OCI-LY1 (cell line): ENCODE measurements around the gene RNF13.

Source experiments
- EZH2 ChIP-seq: fragments of 200-600 bp; sonication (generic), shearing (Covaris generic); IDR thresholded peaks from 2 replicates; pipeline ENCODE4 v1.8.0; 2017; ENCODE audit warnings: borderline replicate concordance, mixed run types, mild to moderate bottlenecking, antibody characterized with exemption, low read length, moderate library complexity, mixed read lengths
- TF ChIP-seq, protein P1 (sequence below): fragments of 200-600 bp; sonication (generic), shearing (Covaris generic); IDR thresholded peaks from 2 replicates; pipeline ENCODE4 v1.5.1; 2017; ENCODE audit warnings: mild to moderate bottlenecking, antibody characterized with exemption, low read length, moderate library complexity, mixed read lengths

- TF ChIP-seq, protein P1, sequence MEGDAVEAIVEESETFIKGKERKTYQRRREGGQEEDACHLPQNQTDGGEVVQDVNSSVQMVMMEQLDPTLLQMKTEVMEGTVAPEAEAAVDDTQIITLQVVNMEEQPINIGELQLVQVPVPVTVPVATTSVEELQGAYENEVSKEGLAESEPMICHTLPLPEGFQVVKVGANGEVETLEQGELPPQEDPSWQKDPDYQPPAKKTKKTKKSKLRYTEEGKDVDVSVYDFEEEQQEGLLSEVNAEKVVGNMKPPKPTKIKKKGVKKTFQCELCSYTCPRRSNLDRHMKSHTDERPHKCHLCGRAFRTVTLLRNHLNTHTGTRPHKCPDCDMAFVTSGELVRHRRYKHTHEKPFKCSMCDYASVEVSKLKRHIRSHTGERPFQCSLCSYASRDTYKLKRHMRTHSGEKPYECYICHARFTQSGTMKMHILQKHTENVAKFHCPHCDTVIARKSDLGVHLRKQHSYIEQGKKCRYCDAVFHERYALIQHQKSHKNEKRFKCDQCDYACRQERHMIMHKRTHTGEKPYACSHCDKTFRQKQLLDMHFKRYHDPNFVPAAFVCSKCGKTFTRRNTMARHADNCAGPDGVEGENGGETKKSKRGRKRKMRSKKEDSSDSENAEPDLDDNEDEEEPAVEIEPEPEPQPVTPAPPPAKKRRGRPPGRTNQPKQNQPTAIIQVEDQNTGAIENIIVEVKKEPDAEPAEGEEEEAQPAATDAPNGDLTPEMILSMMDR = no peak
- no peak for TF ChIP-seq EZH2
Observed at GRCh38 chr3:149958171-149958796, 145.3 kb downstream of the RNF13 start.
